DOHH2 (cell line): ENCODE data around the gene GATAD2A.
A peak's percentile ranks its signal among the peaks of the same experiment; 100 is the strongest.

Experiments
- H3F3A ChIP-seq: fragments of 200-600 bp; sonication (generic), shearing (Covaris generic); 2 replicates; pipeline ENCODE4 v1.6.0; 2016; ENCODE audit warnings: antibody characterized with exemption, mild to moderate bottlenecking; ENCODE audit not compliant: control insufficient read depth, insufficient read depth
- H3K27ac ChIP-seq: fragments of 200-600 bp; sonication (generic); 2 replicates; pipeline ENCODE4 v1.5.1; 2014; ENCODE audit warnings: low read depth, mild to moderate bottlenecking, low read length, moderate library complexity
- H3K27me3 ChIP-seq: fragments of 200-600 bp; sonication (generic); 2 replicates; pipeline ENCODE4 v1.6.1; 2014; ENCODE audit warnings: mild to moderate bottlenecking, low read length, mixed read lengths; ENCODE audit not compliant: control insufficient read depth
- H3K36me3 ChIP-seq: fragments of 200-600 bp; sonication (generic); 2 replicates; pipeline ENCODE4 v1.6.1; 2014; ENCODE audit warnings: mild to moderate bottlenecking, low read length, moderate library complexity, mixed read lengths; ENCODE audit not compliant: control insufficient read depth
- H3K4me1 ChIP-seq: fragments of 200-600 bp; sonication (generic); 2 replicates; pipeline ENCODE4 v1.6.1; 2014; ENCODE audit warnings: mild to moderate bottlenecking, low read length, mixed read lengths; ENCODE audit not compliant: control insufficient read depth
- H3K4me2 ChIP-seq: fragments of 200-600 bp; sonication (generic); 2 replicates; pipeline ENCODE4 v1.6.0; 2014; ENCODE audit warnings: mild to moderate bottlenecking, low read length, moderate library complexity
- H3K4me3 ChIP-seq: fragments of 200-600 bp; sonication (generic); 2 replicates; pipeline ENCODE4 v1.5.1; 2014; ENCODE audit warnings: mild to moderate bottlenecking, low read length, mixed read lengths
- H3K79me2 ChIP-seq: fragments of 200-600 bp; sonication (generic); 2 replicates; pipeline ENCODE4 v1.6.1; 2014; ENCODE audit warnings: mild to moderate bottlenecking, low read length, mixed read lengths; ENCODE audit not compliant: control insufficient read depth
- H3K9me2 ChIP-seq: fragments of 200-600 bp; sonication (generic); replicated peaks from 2 replicates; pipeline ENCODE4 v1.6.1; 2014; ENCODE audit warnings: mild to moderate bottlenecking, low read length, mixed read lengths; ENCODE audit not compliant: control insufficient read depth
- H3K9me3 ChIP-seq: fragments of 200-600 bp; sonication (generic); 2 replicates; pipeline ENCODE4 v1.6.1; 2014; ENCODE audit warnings: antibody characterized with exemption, low read length, mixed read lengths; ENCODE audit not compliant: control insufficient read depth, insufficient read depth
- H4K20me1 ChIP-seq: fragments of 200-600 bp; sonication (generic); 2 replicates; pipeline ENCODE4 v1.6.0; 2014; ENCODE audit warnings: low read depth, mild to moderate bottlenecking, antibody characterized with exemption, low read length, moderate library complexity; ENCODE audit not compliant: control insufficient read depth, insufficient read depth
- CTCF ChIP-seq: fragments of 200-600 bp; sonication (generic); IDR thresholded peaks from one replicate; pipeline ENCODE4 v1.5.1; 2014; ENCODE audit warnings: antibody characterized with exemption, mild to moderate bottlenecking, low read depth, low read length; ENCODE audit not compliant: poor library complexity, severe bottlenecking
- EZH2phosphoT487 ChIP-seq: fragments of 200-600 bp; sonication (generic); IDR thresholded peaks from 2 replicates; pipeline ENCODE4 v1.6.1; 2017; ENCODE audit warnings: borderline replicate concordance, mild to moderate bottlenecking, antibody characterized with exemption, low read length, moderate library complexity, mixed read lengths

Gene GATAD2A

GRCh38 chr19:19361075-19361594 lies 44.3 kb upstream of the GATAD2A start:
- no peak overlapping the region for H3K27ac ChIP-seq
- no peaks in the 10 kb centered on the region for H3K27me3 ChIP-seq
- TF ChIP-seq CTCF = peak; percentile 84
- TF ChIP-seq EZH2phosphoT487 = no peak
- H3K4me1 ChIP-seq = peaks cover 28% of the 10 kb centered on the region
- H4K20me1 ChIP-seq = no peaks in the 10 kb centered on the region
- no peaks in the 10 kb centered on the region for H3K9me2 ChIP-seq
- H3K79me2 ChIP-seq = no peaks in the 10 kb centered on the region
- H3F3A ChIP-seq = peaks cover 13% of the 10 kb centered on the region
- peaks cover 8% of the 10 kb centered on the region; the same call in 1 of the 2 replicates for H3K36me3 ChIP-seq
- no peaks in the 10 kb centered on the region for H3K9me3 ChIP-seq
- H3K4me3 ChIP-seq = peak overlapping the region; percentile 17
- peak overlapping the region; percentile 42 for H3K4me2 ChIP-seq

GRCh38 chr19:19362075-19362474 lies 43.4 kb upstream of the GATAD2A start:
- Histone ChIP-seq H3K4me3 (no peak overlapping the region), H3K4me2 (no peak overlapping the region), H3K27ac (no peak overlapping the region), H3K27me3 (no peaks in the 10 kb centered on the region), H3K4me1 (peaks cover 37% of the 10 kb centered on the region), H4K20me1 (no peaks in the 10 kb centered on the region), H3F3A (peaks cover 13% of the 10 kb centered on the region), H3K9me2 (no peaks in the 10 kb centered on the region), H3K36me3 (peaks cover 3% of the 10 kb centered on the region; the same call in 1 of the 2 replicates), H3K9me3 (no peaks in the 10 kb centered on the region), H3K79me2 (no peaks in the 10 kb centered on the region)
- TF ChIP-seq CTCF (no peak), EZH2phosphoT487 (no peak)

GRCh38 chr19:19366434-19367396 lies 38.8 kb upstream of the GATAD2A start:
- Histone ChIP-seq H3K4me1 (peaks cover 24% of the 10 kb centered on the region), H3K27me3 (no peaks in the 10 kb centered on the region), H3K4me2 (peak overlapping the region; percentile 89), H3K79me2 (no peaks in the 10 kb centered on the region), H3K4me3 (peak overlapping the region; percentile 58), H3K9me2 (no peaks in the 10 kb centered on the region), H3K9me3 (no peaks in the 10 kb centered on the region), H3K36me3 (no peaks in the 10 kb centered on the region), H3K27ac (0 out of 2 replicates have a peak overlapping the region, but pooled peaks have one; percentile 9), H4K20me1 (no peaks in the 10 kb centered on the region), H3F3A (peaks cover 4% of the 10 kb centered on the region; the same call in 1 of the 2 replicates)
- peak; percentile 99 for TF ChIP-seq CTCF
- TF ChIP-seq EZH2phosphoT487 = no peak
